Smooth muscle cell of the brain vasculature (primary cell): ENCODE measurements around the gene MEOX1.

ENCODE experiments used
- DNase-seq: peaks from one replicate; pipeline ENCODE4 v3.0.0-alpha.2; 2012; ENCODE audit warnings: low read depth, low spot score

Gene MEOX1

DNA sequence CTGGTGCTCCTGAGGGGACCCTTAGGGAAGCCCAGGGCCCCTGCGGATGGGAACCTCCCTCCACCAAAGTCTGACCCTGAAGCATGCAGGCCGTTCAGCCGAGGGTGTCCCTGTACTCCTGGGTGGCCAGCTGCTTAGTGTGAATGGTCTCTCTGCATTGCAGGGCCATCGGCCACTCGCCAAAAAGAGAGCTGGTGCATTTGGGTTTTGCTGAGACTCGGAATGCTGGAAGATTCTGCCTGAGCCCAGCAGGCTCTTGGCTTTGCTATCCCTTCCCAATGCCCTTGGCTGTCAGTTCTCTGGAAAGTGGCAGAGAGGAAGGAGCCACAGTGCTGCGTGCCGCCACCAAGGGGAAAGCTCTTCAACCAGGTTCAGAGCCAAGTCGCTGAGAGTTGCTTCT lies 2.8 kb downstream of the MEOX1 start:
- DNase-seq: no peak

DNA sequence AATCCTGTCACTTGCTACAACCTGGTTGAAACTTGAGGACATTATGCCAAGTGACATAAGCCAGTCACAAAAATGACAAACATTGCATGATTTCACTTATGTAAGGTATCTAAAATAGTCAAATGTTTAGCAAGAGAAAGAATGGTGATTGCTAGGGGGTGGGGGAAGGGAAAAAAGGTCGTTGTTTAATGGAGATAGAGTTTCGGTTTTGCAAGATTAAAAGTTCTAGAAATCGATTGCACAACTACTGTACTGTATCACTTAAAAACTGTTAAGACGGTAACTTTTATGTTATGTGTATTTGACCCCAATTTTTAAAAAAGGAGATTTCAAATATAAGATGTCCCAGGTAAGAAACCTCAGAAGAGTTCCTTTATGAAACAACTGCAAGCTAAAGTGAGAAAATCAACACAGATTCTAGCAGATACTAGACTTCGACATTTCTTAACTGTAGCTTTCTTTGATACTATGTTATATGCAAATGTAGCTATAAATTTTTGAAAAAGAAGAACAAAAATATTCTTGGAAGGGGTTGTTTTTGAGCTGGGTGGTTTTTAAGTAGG lies 5.9 kb downstream of the MEOX1 start:
- no peak for DNase-seq

DNA sequence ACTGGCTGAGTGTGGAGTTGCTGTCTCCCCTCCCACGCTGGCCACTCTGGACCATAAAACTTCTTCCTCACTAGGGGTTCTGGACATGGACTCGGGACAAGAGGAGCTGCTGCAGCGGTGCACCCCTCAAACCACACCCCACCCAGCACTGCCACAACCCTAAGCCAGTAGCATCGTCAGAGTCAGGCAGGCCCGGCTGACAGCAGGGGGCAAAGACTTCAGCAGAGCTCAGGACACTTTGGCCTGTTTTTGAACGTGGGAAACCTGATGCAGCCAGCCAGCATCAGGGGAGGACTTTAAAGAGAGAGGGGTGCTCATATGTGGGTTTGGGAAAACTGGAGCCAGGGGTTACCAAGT lies 9.6 kb downstream of the MEOX1 start:
- no peak for DNase-seq

DNA sequence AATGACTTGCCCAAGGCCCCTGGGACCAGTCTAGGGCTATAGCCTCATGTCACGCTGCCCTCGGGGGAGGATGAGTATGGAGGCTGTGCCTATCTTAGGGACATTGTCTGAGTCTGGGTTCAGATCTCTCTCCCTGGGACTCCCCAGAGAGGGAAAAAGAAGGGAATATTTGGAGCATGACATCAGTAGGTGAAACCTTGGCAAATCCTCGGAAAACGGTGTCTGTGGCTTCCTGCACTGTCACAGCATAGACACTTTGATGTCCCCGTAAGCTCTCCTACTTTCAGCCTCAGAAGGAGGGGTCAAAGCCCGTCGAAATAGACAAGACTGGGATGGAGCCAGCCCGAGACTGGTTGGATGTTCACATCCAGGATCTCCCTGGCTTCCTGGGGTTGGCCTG lies 11.3 kb downstream of the MEOX1 start:
- DNase-seq: no peak

DNA sequence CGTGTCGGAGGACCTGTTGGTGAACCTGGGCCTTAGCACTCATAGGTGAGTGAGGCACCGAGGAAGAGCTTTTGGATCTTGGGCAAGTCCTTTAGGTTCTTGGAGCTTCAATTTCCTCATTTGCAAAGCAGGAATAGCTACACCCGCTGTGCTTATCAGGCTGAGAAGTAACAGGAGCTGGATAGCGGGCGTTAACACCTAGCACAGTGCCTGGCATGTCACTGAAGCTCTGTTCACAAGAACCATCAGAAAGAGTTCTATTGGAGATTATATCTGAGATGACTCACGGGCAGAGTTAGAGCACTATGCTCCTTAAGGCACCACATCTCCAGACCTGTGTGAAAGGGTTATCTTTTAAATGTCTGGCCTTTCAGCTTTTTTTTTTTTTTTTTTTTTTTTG lies 12.8 kb downstream of the MEOX1 start:
- no peak for DNase-seq

DNA sequence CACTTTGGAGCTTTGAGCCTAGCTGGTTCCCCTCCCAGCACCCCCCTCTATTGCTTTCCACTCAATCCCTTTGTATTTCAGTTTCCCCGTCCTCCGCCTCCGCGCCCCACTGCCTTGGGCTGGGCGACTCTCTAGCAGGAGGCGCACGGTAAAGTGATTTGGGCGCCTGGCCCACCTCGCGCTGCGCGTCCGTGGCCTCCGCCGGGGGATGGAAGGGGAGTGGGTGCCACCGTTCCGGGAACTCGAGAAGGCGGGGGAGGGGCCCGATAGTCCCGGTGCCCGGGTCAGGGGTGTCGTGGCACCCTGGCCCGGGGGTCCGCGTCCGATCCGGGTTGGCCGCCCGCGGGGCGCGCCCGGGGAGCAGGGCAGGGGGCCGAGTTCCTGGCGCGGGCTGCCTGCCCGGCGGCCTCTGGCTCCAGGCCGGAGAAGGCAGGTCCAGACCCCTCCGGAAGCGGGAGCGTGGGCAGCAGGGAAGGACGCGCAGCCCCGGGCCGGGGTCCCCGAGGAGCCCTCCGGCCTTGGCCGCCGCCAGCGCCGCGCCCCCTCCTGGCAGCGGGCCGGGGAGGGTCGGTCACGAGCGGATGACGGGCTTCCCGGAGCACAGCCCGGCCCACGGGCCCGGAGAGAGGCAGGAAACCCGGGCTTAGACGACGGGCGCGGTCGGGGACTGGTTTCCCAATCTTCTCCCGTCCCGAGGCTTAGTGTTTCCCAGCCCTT lies 15.8 kb downstream of the MEOX1 start:
- DNase-seq: no peak

DNA sequence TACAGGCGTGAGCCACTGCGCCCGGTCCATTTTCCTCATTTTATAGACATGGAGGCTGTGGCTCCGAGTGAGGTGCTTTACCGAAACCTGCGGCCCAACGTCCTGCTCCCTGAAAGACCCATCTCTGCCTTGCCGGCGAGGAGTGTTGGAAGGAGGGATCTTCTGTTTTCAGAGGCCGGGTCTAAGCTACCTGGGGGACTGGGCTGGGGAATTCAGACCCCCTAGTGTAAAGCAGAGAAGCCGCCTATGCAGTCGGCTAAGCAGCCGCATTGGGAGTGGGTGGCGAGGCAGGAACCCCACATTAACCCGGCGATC lies 16.3 kb downstream of the MEOX1 start:
- no peak for DNase-seq

DNA sequence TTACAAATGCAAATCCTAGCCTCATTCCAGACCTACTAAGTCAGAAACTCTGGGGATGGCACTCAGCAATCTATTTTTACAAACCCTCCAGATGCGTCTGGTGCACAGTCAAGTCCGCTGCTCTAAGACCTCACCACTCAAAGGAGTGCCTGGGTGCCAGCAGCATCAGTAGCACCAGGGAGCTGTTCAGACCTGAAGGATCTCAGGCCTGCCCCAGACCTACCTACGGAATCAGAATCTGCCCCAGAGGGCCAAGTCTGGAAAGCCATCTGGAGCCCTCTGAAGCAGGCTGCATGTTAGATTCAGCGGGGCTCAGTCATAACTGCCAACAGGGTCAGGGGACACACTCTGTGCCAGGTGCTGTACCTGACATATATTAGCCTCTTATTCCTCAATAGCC lies 17.6 kb downstream of the MEOX1 start:
- no peak for DNase-seq

DNA sequence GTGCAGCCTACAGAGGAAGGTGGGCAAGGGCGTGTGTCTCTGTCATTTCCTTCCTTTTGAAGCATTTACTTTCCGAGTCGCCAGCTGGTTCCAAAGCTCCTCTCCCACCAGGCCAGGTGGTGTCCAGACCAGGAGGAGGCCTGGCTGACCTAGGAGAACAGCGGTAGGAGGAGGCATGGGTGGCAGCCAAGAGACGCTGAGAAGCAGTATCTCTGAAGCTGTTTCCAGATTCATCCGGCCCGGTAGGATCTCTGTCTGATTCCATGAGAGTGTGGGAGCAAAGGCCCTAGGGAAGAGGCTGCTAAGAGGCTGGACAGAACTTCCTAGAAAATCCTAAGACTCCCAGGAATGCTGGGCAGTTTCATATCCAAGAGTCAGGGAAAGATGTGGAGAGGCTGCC lies 20.3 kb downstream of the MEOX1 start:
- DNase-seq: no peak

DNA sequence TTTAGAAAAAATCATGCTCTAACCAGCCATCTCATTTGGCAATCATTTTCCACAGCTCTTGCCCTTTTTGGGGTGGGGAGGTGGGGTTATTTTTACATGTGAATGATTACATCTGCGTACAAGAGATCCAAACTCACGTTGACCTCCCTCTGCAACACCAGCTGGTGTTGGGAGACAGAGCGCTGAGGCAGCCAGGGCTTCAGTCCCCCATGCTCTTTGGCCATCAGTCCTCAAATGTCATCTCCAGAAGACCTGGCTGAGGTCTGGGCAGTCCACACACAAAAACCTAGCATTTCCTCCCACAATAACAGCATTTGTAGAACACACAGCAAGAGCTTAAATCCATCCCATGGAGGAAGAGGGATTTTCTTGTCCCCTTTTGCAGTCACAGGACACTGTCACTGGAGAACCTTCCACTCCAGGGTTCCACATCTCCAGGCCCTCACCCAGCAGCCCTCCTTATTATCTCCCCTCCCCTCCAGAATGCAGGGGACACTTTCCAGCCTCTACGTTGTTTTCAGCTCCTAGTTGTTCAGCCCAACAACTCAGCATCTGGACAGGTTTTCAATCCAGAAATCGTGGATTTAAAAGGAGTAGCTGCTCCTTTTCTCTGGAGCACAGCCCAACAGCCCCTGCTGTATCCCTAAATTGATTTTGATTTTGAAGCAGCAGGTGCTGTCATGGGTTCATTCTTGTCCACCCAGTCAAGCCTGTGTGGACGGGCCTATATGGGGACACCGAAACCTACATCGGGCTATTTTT lies 21.1 kb downstream of the MEOX1 start:
- no peak for DNase-seq

DNA sequence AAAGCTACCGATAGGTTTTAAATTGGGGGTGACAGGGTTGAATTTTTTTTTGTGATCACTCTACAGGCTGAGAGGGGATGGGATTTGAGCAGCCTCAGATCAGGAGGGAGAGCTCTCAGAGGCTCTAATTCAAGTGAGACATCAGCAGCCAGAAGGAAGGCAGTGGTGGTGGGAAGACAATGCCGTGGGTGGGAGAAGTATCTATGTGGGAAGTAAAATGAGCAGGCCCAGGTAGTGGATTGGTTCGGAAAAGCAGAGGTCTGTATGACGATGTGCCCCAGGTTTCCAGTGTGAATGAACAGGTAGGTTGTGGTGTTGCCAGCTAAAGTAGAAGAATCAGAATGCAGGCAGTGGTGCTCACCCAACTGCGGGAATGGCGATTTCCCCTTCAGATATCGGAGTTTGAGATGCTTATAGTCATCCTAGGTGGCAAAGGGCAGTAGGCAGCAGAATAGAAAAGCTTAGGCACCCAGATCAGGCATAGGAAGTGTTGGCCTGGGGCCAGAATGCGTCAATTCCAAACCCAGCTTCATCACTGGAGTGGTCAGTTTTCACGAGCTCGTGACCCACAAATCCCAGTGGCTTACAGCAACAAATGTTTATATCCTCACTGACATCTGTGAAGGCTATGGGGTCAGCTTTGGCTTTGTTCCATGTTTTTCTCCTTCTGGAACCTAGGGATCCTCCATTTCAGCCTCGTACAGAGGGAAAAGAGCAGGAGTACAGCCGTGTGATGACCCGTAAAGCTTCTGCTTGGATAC lies 24.0 kb downstream of the MEOX1 start:
- DNase-seq: no peak

DNA sequence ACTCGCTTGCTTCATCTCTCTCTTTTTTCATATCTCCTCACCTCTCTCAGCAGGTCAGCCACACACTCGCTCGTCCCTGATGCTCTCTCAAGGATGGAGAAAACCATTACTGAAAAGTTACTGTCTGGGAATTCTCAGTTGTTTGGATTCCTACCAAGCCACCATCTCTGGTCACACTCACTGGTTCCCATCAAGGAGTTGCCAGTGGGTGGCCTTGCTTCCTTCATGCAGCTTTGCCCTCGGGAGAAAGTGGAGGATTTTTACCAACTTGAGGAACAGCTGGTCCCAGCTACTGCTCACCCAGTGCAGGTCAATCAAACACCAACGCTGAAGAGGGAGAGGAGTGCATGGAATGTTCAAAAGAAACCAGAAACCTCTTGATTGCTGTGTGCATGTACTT lies 25.3 kb downstream of the MEOX1 start:
- no peak for DNase-seq

DNA sequence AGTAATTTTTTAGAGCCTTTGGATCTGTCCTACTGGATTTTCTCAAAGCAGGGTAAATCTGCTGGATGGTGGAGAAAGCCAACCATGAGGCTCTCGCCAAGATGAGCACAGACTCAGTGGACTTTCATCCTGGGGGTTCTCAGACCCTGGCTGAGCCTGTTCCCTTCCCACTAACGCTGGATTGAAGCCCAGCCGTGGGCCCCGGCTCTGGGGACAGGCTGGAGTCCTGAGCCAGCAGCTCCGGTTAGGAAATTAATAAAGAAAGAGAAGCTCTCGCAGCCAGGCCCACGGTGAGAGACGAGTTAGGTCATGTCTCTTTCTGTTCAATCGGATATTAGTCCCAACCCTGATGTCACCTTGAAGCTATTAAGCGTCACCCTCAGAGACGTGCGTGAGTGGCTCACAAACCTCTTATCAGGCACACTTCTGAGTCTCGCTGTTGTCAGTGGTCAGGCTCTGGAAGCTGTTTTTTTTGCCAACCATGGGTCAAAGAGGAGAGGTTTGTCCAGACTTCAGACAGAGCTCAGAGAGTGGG lies 27.1 kb downstream of the MEOX1 start:
- DNase-seq: no peak

DNA sequence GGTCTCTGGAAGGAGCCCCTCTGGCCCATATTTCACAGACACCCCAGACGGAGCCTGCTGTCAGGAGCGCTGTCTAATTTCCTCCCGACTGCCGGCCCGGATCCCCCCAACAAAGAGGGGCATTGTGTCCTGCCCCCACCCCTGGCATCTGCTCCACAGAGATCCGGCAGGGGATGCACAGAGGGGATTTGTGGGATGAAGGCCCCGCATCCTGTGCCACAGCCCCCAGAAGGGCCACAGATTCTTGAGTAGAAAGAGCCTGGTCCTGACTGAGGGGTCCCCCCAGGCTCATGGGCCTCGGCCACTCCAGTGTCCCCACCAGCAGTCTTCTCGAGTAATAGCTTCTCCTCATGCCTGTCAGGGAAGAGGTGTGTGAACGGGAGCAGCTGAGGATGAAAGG lies 29.5 kb downstream of the MEOX1 start:
- no peak for DNase-seq

DNA sequence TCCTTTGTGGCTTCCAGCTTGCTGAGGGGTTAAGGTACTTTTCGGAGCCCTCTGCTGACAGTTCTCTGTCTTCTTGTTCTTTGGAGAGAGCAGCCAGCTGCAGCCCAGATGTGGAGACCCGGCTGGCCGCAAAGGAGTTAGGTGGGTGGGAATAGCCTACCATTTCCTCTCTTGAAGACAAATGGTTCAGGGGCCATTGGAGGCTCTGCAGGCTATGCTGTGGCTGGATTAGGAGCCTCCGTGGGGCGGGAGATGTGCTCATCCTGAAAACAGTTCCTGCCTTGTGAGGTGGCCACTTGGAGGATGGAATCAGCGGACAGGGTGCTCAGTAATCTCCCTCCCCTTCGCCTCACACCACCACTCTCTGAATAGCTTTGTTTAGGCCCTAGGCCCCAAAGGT lies 30.3 kb downstream of the MEOX1 start:
- no peak for DNase-seq

DNA sequence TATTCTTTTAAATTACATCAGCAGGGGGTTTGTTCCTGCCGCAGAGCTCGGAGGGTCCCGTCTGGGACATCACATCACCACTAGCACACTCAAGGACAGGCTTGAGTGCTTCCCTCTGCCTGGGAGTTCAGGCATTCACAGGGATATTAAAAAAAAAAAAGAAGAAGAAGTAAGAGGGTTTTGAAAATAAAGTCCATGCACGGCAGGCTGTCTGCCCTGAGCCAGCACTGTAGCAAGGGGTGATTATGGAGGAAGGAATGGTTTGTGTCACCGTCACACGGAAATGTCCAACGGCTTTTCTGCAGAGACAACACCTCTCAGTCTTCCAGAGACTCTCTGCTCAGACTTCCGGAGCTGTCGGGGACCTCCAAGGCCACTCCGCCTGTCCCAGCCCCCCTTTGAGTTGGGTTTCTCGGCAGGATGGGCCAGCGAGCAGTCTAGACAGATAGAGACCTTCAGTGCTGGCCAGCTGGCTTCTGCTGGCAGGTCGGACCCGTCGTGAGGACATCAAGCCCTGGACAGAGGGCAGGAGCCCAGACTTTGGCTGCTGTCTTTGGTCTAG lies 33.6 kb downstream of the MEOX1 start:
- DNase-seq: no peak

DNA sequence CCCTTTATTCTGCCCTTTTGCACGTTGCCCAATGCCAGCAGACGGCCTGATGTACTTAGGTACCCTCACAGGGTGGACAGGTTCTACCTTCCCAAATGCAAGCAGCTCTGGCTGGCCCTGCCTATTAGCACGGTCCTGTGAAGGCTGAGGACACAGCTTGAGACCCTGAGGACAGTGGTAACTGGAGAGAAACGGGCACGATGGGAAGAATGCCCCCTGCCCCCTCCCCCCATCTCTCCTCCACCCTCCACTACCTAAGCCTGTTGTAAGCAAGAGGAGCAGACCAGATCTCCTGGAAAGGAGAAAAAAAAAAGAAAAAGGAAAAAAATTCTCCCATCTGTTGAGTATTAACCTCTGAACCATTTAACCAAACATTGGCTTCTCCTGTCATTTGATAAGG lies 34.1 kb downstream of the MEOX1 start:
- no peak for DNase-seq

DNA sequence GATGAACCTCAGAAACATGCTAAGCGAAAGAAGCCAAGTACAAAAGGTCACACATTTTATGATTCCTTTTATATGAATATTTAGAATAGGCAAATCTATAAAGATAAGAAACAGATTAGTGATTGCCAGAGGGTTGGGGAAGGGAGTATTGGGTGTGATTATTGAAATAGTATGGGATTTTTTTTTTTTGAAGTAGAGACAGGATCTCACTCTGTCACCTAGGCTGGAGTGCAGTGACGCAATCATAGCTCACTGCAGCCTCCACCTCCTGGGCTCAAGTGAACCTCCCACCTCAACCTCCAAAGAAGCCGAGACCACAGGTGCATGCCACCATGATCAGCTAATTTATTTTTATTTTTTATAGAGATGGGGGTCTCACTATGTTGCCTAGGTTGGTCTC lies 35.7 kb downstream of the MEOX1 start:
- DNase-seq: no peak

DNA sequence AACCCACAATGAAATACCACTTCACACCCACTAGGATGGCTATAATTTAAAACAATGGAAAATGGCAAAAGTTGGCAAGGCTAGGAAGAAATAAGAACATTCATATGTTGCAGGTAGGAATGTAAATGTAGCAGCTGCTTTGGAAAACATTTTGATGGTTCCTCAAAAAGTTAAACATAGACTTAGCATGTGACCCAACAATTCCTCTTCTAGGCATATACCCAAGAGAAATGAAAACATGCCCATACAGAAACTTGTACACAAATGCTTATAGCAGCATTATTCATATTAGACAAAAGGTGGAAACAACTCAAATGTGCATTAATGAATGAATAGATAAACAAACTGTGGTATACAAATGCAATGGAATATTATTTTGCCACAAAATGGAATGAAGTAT lies 36.1 kb downstream of the MEOX1 start:
- DNase-seq: no peak

DNA sequence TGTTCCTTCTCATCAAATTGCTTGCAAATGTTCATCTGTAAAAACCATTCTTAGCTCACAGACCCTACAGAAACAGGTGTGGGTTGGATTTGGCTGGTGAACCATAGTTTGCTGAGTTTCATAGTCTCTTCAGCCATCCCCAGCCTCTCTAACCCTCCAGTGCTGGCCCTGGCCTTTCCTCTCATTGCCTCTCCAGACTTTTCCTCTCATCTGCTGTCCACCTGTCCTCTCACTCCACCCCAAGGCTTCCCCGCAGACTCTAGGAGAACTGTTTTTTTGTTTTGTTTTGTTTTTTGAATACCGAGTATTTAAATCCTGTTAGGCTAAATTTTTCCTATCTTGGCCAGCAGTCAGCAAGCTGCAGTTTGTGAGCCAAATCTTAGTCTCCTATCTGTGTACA lies 41.1 kb downstream of the MEOX1 start:
- DNase-seq: no peak

DNA sequence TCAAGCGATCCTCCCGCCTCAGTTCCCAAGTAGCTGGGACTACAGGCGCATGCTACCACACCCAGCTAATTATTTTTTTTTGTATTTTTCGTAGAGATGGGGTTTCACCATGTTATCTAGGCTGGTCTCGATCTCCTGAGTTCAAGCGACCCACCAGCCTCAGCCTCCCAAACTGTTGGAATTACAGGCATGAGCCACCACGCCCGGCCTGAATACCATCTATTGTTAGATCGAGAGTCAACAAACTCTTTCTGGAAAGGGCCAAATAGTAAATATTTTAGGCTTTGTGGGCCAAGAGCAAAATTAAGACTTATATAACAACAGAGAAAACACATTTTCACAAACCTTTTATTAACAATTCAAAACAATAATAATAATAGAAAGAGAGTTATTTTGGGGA lies 41.6 kb downstream of the MEOX1 start:
- no peak for DNase-seq

DNA sequence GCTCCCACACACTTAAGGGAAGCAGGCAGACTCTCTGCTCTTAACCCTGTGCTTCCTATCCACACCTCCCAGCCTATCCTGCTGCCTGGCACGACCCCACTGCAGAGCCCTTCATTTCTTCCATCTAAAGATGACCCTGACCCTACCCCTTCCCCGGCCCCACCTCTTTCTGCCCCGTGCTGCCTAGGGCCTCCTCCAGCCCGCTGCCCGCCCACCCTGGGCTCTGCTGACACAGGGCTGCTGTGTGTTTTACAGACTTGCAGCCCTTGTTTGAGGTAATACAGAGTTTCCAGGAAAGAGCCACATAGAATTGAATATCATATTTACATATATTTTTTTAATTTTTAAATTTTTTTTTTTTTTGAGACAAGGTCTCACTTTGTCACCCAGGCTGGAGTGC lies 42.0 kb downstream of the MEOX1 start:
- DNase-seq: no peak
